ENCODE results near the gene ZNF317.

ZNF317 gene

GRCh38 chr19:9144920-9145319, 4.7 kb downstream of the ZNF317 start:
- Histone ChIP-seq H3K27ac (ENCODE audit: low read length) (no peak overlapping the region), H3K4me3 (ENCODE audit: low read length in 2 of 2) (no peak overlapping the region), H3K4me1 (ENCODE audit: control insufficient read depth, insufficient read depth, low read length) (peaks cover 5% of the 10 kb centered on the region), H3K9me3 (ENCODE audit: control insufficient read depth in 2 of 2, low read length in 2 of 2) (peaks cover 0 to 7% of the 10 kb centered on the region in 2 donors), H3K27me3 (ENCODE audit: control insufficient read depth in 1 of 2, insufficient read depth in 2 of 2, low read length in 2 of 2) (no peaks in the 10 kb centered on the region), H3K36me3 (ENCODE audit: control insufficient read depth in 2 of 2, insufficient read depth in 2 of 2, low read length in 2 of 2) (no peaks in the 10 kb centered on the region), H3K9ac (ENCODE audit: low read length in 2 of 2) (no peak overlapping the region)

GRCh38 chr19:9146882-9147281, 6.7 kb downstream of the ZNF317 start:
- no peaks in the 10 kb centered on the region for H3K4me1 ChIP-seq (ENCODE audit: control insufficient read depth, insufficient read depth, low read length)
- H3K36me3 ChIP-seq (ENCODE audit: control insufficient read depth in 2 of 2, insufficient read depth in 2 of 2, low read length in 2 of 2): no peaks in the 10 kb centered on the region
- no peak overlapping the region for H3K27ac ChIP-seq (ENCODE audit: low read length)
- H3K9ac ChIP-seq (ENCODE audit: low read length in 2 of 2): no peak overlapping the region
- H3K9me3 ChIP-seq (ENCODE audit: control insufficient read depth in 2 of 2, low read length in 2 of 2): peaks cover 0 to 10% of the 10 kb centered on the region in 2 donors
- no peak overlapping the region for H3K4me3 ChIP-seq (ENCODE audit: low read length in 2 of 2)
- H3K27me3 ChIP-seq (ENCODE audit: control insufficient read depth in 1 of 2, insufficient read depth in 2 of 2, low read length in 2 of 2): no peaks in the 10 kb centered on the region

- Histone ChIP-seq H3K27ac (ENCODE audit: low read length) (no peak overlapping the region), H3K4me3 (ENCODE audit: low read length in 2 of 2) (no peak overlapping the region), H3K9me3 (ENCODE audit: control insufficient read depth in 2 of 2, low read length in 2 of 2) (peaks cover 0 to 10% of the 10 kb centered on the region in 2 donors), H3K27me3 (ENCODE audit: control insufficient read depth in 1 of 2, insufficient read depth in 2 of 2, low read length in 2 of 2) (no peaks in the 10 kb centered on the region), H3K4me1 (ENCODE audit: control insufficient read depth, insufficient read depth, low read length) (no peaks in the 10 kb centered on the region), H3K9ac (ENCODE audit: low read length in 2 of 2) (no peak overlapping the region), H3K36me3 (ENCODE audit: control insufficient read depth in 2 of 2, insufficient read depth in 2 of 2, low read length in 2 of 2) (peaks cover 0 to 2% of the 10 kb centered on the region in 2 donors)
Measured at GRCh38 chr19:9148697-9149096, 8.5 kb downstream of the ZNF317 start.

- H3K4me3 ChIP-seq (ENCODE audit: low read length in 2 of 2): no peak overlapping the region
- H3K36me3 ChIP-seq (ENCODE audit: control insufficient read depth in 2 of 2, insufficient read depth in 2 of 2, low read length in 2 of 2): peaks cover 0 to 2% of the 10 kb centered on the region in 2 donors
- no peak overlapping the region for H3K27ac ChIP-seq (ENCODE audit: low read length)
- H3K27me3 ChIP-seq (ENCODE audit: control insufficient read depth in 1 of 2, insufficient read depth in 2 of 2, low read length in 2 of 2): no peaks in the 10 kb centered on the region
- H3K9ac ChIP-seq (ENCODE audit: low read length in 2 of 2): no peak overlapping the region
- no peaks in the 10 kb centered on the region for H3K4me1 ChIP-seq (ENCODE audit: control insufficient read depth, insufficient read depth, low read length)
- H3K9me3 ChIP-seq (ENCODE audit: control insufficient read depth in 2 of 2, low read length in 2 of 2): peaks cover 0 to 6% of the 10 kb centered on the region in 2 donors
Measured at GRCh38 chr19:9149997-9150396, 9.8 kb downstream of the ZNF317 start.

GRCh38 chr19:9150650-9151049, 10.5 kb downstream of the ZNF317 start:
- Histone ChIP-seq H3K4me1 (ENCODE audit: control insufficient read depth, insufficient read depth, low read length) (no peaks in the 10 kb centered on the region), H3K4me3 (ENCODE audit: low read length in 2 of 2) (no peak overlapping the region), H3K27ac (ENCODE audit: low read length) (no peak overlapping the region), H3K9ac (ENCODE audit: low read length in 2 of 2) (no peak overlapping the region), H3K9me3 (ENCODE audit: control insufficient read depth in 2 of 2, low read length in 2 of 2) (peaks cover 5 to 7% of the 10 kb centered on the region in 2 donors), H3K36me3 (ENCODE audit: control insufficient read depth in 2 of 2, insufficient read depth in 2 of 2, low read length in 2 of 2) (peaks cover 3 to 7% of the 10 kb centered on the region in 2 donors), H3K27me3 (ENCODE audit: control insufficient read depth in 1 of 2, insufficient read depth in 2 of 2, low read length in 2 of 2) (no peaks in the 10 kb centered on the region)

- Histone ChIP-seq H3K27me3 (ENCODE audit: control insufficient read depth in 1 of 2, insufficient read depth in 2 of 2, low read length in 2 of 2) (no peaks in the 10 kb centered on the region), H3K27ac (ENCODE audit: low read length) (no peak overlapping the region), H3K36me3 (ENCODE audit: control insufficient read depth in 2 of 2, insufficient read depth in 2 of 2, low read length in 2 of 2) (peaks cover 10% of the 10 kb centered on the region in 2 donors), H3K9ac (ENCODE audit: low read length in 2 of 2) (no peak overlapping the region), H3K9me3 (ENCODE audit: control insufficient read depth in 2 of 2, low read length in 2 of 2) (peaks cover 5 to 7% of the 10 kb centered on the region in 2 donors), H3K4me1 (ENCODE audit: control insufficient read depth, insufficient read depth, low read length) (no peaks in the 10 kb centered on the region), H3K4me3 (ENCODE audit: low read length in 2 of 2) (no peak overlapping the region)
Measured at GRCh38 chr19:9151367-9151766, 11.2 kb downstream of the ZNF317 start.

GRCh38 chr19:9155591-9155990, 15.4 kb downstream of the ZNF317 start:
- Histone ChIP-seq H3K4me1 (ENCODE audit: control insufficient read depth, insufficient read depth, low read length) (no peaks in the 10 kb centered on the region), H3K9me3 (ENCODE audit: control insufficient read depth in 2 of 2, low read length in 2 of 2) (peaks cover 5 to 11% of the 10 kb centered on the region in 2 donors), H3K27me3 (ENCODE audit: control insufficient read depth in 1 of 2, insufficient read depth in 2 of 2, low read length in 2 of 2) (no peaks in the 10 kb centered on the region), H3K4me3 (ENCODE audit: low read length in 2 of 2) (no peak overlapping the region), H3K27ac (ENCODE audit: low read length) (no peak overlapping the region), H3K36me3 (ENCODE audit: control insufficient read depth in 2 of 2, insufficient read depth in 2 of 2, low read length in 2 of 2) (peaks cover 44% of the 10 kb centered on the region in 2 donors), H3K9ac (ENCODE audit: low read length in 2 of 2) (no peak overlapping the region)

- Histone ChIP-seq H3K36me3 (ENCODE audit: control insufficient read depth in 2 of 2, insufficient read depth in 2 of 2, low read length in 2 of 2) (peaks cover 51 to 52% of the 10 kb centered on the region in 2 donors), H3K9me3 (ENCODE audit: control insufficient read depth in 2 of 2, low read length in 2 of 2) (peaks cover 5 to 16% of the 10 kb centered on the region in 2 donors), H3K27ac (ENCODE audit: low read length) (no peak overlapping the region), H3K27me3 (ENCODE audit: control insufficient read depth in 1 of 2, insufficient read depth in 2 of 2, low read length in 2 of 2) (no peaks in the 10 kb centered on the region), H3K4me1 (ENCODE audit: control insufficient read depth, insufficient read depth, low read length) (no peaks in the 10 kb centered on the region), H3K4me3 (ENCODE audit: low read length in 2 of 2) (no peak overlapping the region), H3K9ac (ENCODE audit: low read length in 2 of 2) (no peak overlapping the region)
Measured at GRCh38 chr19:9156304-9156703, 16.1 kb downstream of the ZNF317 start.

- Histone ChIP-seq H3K36me3 (ENCODE audit: control insufficient read depth in 2 of 2, insufficient read depth in 2 of 2, low read length in 2 of 2) (peaks cover 67 to 70% of the 10 kb centered on the region in 2 donors), H3K4me3 (ENCODE audit: low read length in 2 of 2) (no peak overlapping the region), H3K9me3 (ENCODE audit: control insufficient read depth in 2 of 2, low read length in 2 of 2) (peaks cover 5 to 14% of the 10 kb centered on the region in 2 donors), H3K27me3 (ENCODE audit: control insufficient read depth in 1 of 2, insufficient read depth in 2 of 2, low read length in 2 of 2) (no peaks in the 10 kb centered on the region), H3K9ac (ENCODE audit: low read length in 2 of 2) (no peak overlapping the region), H3K4me1 (ENCODE audit: control insufficient read depth, insufficient read depth, low read length) (no peaks in the 10 kb centered on the region), H3K27ac (ENCODE audit: low read length) (no peak overlapping the region)
Measured at GRCh38 chr19:9159891-9160290, 19.7 kb downstream of the ZNF317 start.

GRCh38 chr19:9161427-9161826, 21.2 kb downstream of the ZNF317 start:
- H3K27me3 ChIP-seq (ENCODE audit: control insufficient read depth in 1 of 2, insufficient read depth in 2 of 2, low read length in 2 of 2): no peaks in the 10 kb centered on the region
- no peak overlapping the region for H3K4me3 ChIP-seq (ENCODE audit: low read length in 2 of 2)
- peaks cover 0 to 9% of the 10 kb centered on the region in 2 donors for H3K9me3 ChIP-seq (ENCODE audit: control insufficient read depth in 2 of 2, low read length in 2 of 2)
- no peak overlapping the region for H3K27ac ChIP-seq (ENCODE audit: low read length)
- H3K9ac ChIP-seq (ENCODE audit: low read length in 2 of 2): no peak overlapping the region
- H3K4me1 ChIP-seq (ENCODE audit: control insufficient read depth, insufficient read depth, low read length): no peaks in the 10 kb centered on the region
- peaks cover 59% of the 10 kb centered on the region in 2 donors for H3K36me3 ChIP-seq (ENCODE audit: control insufficient read depth in 2 of 2, insufficient read depth in 2 of 2, low read length in 2 of 2)

- Histone ChIP-seq H3K4me1 (ENCODE audit: control insufficient read depth, insufficient read depth, low read length) (no peaks in the 10 kb centered on the region), H3K36me3 (ENCODE audit: control insufficient read depth in 2 of 2, insufficient read depth in 2 of 2, low read length in 2 of 2) (peaks cover 29 to 30% of the 10 kb centered on the region in 2 donors), H3K27ac (ENCODE audit: low read length) (no peak overlapping the region), H3K9me3 (ENCODE audit: control insufficient read depth in 2 of 2, low read length in 2 of 2) (peaks cover 0 to 9% of the 10 kb centered on the region in 2 donors), H3K9ac (ENCODE audit: low read length in 2 of 2) (no peak overlapping the region), H3K4me3 (ENCODE audit: low read length in 2 of 2) (no peak overlapping the region), H3K27me3 (ENCODE audit: control insufficient read depth in 1 of 2, insufficient read depth in 2 of 2, low read length in 2 of 2) (no peaks in the 10 kb centered on the region)
Measured at GRCh38 chr19:9165261-9165660, 25.1 kb downstream of the ZNF317 start.
